Measurements from ENCODE around the gene GALNT18. TPM values are rescaled to one million over a fixed set of nuclear protein-coding genes. Genes with fewer than 3 reads are reported as not detected.

Gene GALNT18
- total and polyA plus RNA-seq, 2 donors (not counting 3 experiments of a cell fraction or from before 2014, with no cell fraction given), result 0.17 to 0.18 TPM

DNA sequence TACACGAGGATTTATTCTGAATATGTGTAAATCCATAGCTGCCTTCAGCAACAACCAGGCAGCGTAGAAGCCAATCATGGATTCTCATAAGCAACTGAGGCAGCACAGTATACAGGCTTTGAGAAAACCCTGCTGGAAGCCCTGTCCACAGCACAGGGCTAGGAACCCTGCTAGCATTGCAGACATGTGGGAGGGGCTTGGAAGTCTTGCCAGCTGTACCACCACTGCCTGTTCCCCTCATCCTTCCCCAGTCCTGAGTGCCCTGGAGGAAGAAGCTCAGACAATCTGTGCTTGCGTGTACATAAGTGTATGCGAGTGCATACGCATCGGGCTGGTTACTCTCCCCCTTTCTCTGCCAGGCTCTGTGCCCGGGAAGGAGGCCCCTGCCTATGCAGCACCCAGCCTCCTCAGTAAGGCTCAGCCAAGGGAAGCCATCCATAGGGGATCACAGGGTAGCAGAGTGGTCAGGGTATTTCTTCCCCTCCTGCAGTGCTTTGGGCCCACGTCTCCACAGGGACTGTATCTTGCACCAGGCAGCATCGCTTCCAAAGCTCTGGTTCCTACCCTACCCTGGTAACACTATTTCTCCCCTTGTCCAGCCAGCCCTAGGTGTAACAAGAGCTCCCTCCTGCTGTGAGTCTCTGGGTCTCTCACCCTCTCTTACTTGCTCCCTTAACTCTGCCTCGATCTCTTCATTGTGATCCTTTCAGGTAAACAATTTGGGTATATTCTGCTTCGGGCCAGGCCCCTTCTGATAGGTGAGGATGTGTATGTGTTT, 90.5 kb downstream of the GALNT18 start:
- DNase-seq (ENCODE audit: low read depth, low spot score) (no peak), FAIRE-seq (no peak)
- ChIA-PET POLR2A (no interaction called here), CTCF (no interaction called here)
- TF ChIP-seq FOS (IDR thresholded peaks at IDR 0.05; ENCODE audit: borderline replicate concordance, insufficient read depth, low read length), result no peak
- TF ChIP-seq POLR2A (IDR thresholded peaks at IDR 0.05; ENCODE audit: low read depth, low read length), result no peak
- TF ChIP-seq GATA2 (IDR thresholded peaks at IDR 0.05; ENCODE audit: insufficient read depth, insufficient read length, low read depth, low read length), result no peak
- no peak for TF ChIP-seq POLR2AphosphoS5 (IDR thresholded peaks at IDR 0.05; ENCODE audit: insufficient read depth, low read depth, low read length)
- TF ChIP-seq, protein P1, sequence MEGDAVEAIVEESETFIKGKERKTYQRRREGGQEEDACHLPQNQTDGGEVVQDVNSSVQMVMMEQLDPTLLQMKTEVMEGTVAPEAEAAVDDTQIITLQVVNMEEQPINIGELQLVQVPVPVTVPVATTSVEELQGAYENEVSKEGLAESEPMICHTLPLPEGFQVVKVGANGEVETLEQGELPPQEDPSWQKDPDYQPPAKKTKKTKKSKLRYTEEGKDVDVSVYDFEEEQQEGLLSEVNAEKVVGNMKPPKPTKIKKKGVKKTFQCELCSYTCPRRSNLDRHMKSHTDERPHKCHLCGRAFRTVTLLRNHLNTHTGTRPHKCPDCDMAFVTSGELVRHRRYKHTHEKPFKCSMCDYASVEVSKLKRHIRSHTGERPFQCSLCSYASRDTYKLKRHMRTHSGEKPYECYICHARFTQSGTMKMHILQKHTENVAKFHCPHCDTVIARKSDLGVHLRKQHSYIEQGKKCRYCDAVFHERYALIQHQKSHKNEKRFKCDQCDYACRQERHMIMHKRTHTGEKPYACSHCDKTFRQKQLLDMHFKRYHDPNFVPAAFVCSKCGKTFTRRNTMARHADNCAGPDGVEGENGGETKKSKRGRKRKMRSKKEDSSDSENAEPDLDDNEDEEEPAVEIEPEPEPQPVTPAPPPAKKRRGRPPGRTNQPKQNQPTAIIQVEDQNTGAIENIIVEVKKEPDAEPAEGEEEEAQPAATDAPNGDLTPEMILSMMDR (IDR thresholded peaks at IDR 0.05; ENCODE audit: extremely low read depth in 1 of 2, insufficient read depth in 1 of 2, low read depth in 1 of 2, low read length in 2 of 2), result no peak
- TF ChIP-seq, protein P2, sequence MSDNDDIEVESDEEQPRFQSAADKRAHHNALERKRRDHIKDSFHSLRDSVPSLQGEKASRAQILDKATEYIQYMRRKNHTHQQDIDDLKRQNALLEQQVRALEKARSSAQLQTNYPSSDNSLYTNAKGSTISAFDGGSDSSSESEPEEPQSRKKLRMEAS (IDR thresholded peaks at IDR 0.05; ENCODE audit: insufficient read depth, insufficient read length), result no peak
- no peak for TF ChIP-seq EZH2 (IDR thresholded peaks at IDR 0.05; ENCODE audit: borderline replicate concordance, low read depth, low read length, severe bottlenecking)
- no peak for TF ChIP-seq JUN (IDR thresholded peaks at IDR 0.05; ENCODE audit: borderline replicate concordance, insufficient read depth, insufficient read length, low read depth)
- no peak for TF ChIP-seq MYC (IDR thresholded peaks at IDR 0.05; ENCODE audit: low read depth, low read length)
- H3K4me2 ChIP-seq (ENCODE audit: insufficient read depth, low read length), result no peak overlapping the region
- intact Hi-C loops (cut with micrococcal nuclease), result no loop called here
- no peaks in the 10 kb centered on the region for H3K4me1 ChIP-seq (ENCODE audit: control insufficient read depth, extremely low read depth, insufficient read depth, low read length)
- dilution Hi-C loops (cut with MboI; ENCODE audit: extremely low pct_ligation_motif_present, low sequenced_read_pairs), result no loop called here
- no peaks in the 10 kb centered on the region for H3K79me2 ChIP-seq (ENCODE audit: control insufficient read depth, insufficient read depth, low read length)
- no peaks in the 10 kb centered on the region for H4K20me1 ChIP-seq (replicated peaks; ENCODE audit: control insufficient read depth, extremely low read depth, insufficient read depth, low read length)
- H3K27ac ChIP-seq (ENCODE audit: insufficient read depth, low read depth, low read length), result no peak overlapping the region
- no peaks in the 10 kb centered on the region for H3K36me3 ChIP-seq (ENCODE audit: control insufficient read depth in 2 of 2, extremely low read depth in 1 of 2, insufficient read depth in 2 of 2, low read length in 2 of 2)
- H3K9me1 ChIP-seq (replicated peaks; ENCODE audit: control insufficient read depth, extremely low read depth, insufficient read depth, low read length), result no peaks in the 10 kb centered on the region
- no peak overlapping the region for H3K4me3 ChIP-seq (replicated peaks in 1 of 3; ENCODE audit: insufficient read depth in 1 of 3, low read depth in 1 of 3, low read length in 3 of 3)
- no peak overlapping the region for H3K9ac ChIP-seq (replicated peaks; ENCODE audit: extremely low read depth, insufficient read depth, low read length)
- no peak overlapping the region for H2AFZ ChIP-seq (ENCODE audit: low read depth, low read length)
- H3K27me3 ChIP-seq (ENCODE audit: control insufficient read depth in 2 of 2, insufficient read depth in 2 of 2, low read length in 2 of 2), result no peaks in the 10 kb centered on the region
- no peaks in the 10 kb centered on the region for H3K9me3 ChIP-seq (replicated peaks; ENCODE audit: control insufficient read depth, insufficient read depth, low read length)
- no TSS peak for BruUV-seq (replicated peaks)

All from endothelial cell of umbilical vein (primary cell).